GM23338 (cell line): ENCODE results near the gene PIAS4. TPM values are rescaled to one million over a fixed set of nuclear protein-coding genes. Genes with fewer than 3 reads are reported as not detected.

Experiments
- ATAC-seq: fragments of 200-7000 bp; cut with Tn5 transposase; 3 replicates; pipeline ENCODE4 v1.9.1; 2020
- DNase-seq: peaks from one replicate; pipeline ENCODE4 v3.0.0-alpha.2; 2015; ENCODE audit warnings: low spot score
- H2AFZ ChIP-seq: fragments of 200-600 bp; sonication (generic); 2 replicates; pipeline ENCODE4 v1.8.0; 2016; ENCODE audit warnings: antibody characterized with exemption, mild to moderate bottlenecking, moderate library complexity
- H3F3A ChIP-seq: fragments of 200-600 bp; sonication (generic); replicated peaks from 2 replicates; pipeline ENCODE4 v1.8.0; 2017; ENCODE audit warnings: antibody characterized with exemption, mixed run types, low read depth
- H3K27ac ChIP-seq: fragments of 200-600 bp; sonication (generic); 2 replicates; pipeline ENCODE4 v1.6.1; 2016; ENCODE audit warnings: low read depth
- H3K27me3 ChIP-seq: fragments of 200-600 bp; sonication (generic); 2 replicates; pipeline ENCODE4 v1.8.0; 2016; ENCODE audit warnings: mild to moderate bottlenecking, mixed run types, moderate library complexity; ENCODE audit not compliant: insufficient read depth
- H3K36me3 ChIP-seq: fragments of 200-600 bp; sonication (generic); 2 replicates; pipeline ENCODE4 v1.8.0; 2016; ENCODE audit warnings: mild to moderate bottlenecking; ENCODE audit not compliant: insufficient read depth
- H3K4me1 ChIP-seq: fragments of 200-600 bp; sonication (generic); 2 replicates; pipeline ENCODE4 v1.8.0; 2016; ENCODE audit warnings: mild to moderate bottlenecking, moderate library complexity; ENCODE audit not compliant: insufficient read depth
- H3K4me2 ChIP-seq: fragments of 200-600 bp; sonication (generic); 2 replicates; pipeline ENCODE4 v1.7.1; 2017; ENCODE audit warnings: mixed run types
- H3K4me3 ChIP-seq: fragments of 200-600 bp; sonication (generic); 2 replicates; pipeline ENCODE4 v1.6.1; 2016; ENCODE audit warnings: mixed run types
- H3K79me2 ChIP-seq: fragments of 200-600 bp; sonication (generic); replicated peaks from 2 replicates; pipeline ENCODE4 v1.8.0; 2017; ENCODE audit warnings: mild to moderate bottlenecking; ENCODE audit not compliant: insufficient read depth
- H3K9me2 ChIP-seq: fragments of 200-600 bp; sonication (generic); 2 replicates; pipeline ENCODE4 v1.8.0; 2017; ENCODE audit not compliant: insufficient read depth
- H4K20me1 ChIP-seq: fragments of 200-600 bp; sonication (generic); replicated peaks from 2 replicates; pipeline ENCODE4 v1.8.0; 2017; ENCODE audit warnings: mild to moderate bottlenecking; ENCODE audit not compliant: insufficient read depth
- H3K27ac Mint-ChIP-seq: 2 replicates; pipeline ENCODE4 v1.8.0; 2020; ENCODE audit warnings: inconsistent platforms, mild to moderate bottlenecking, moderate library complexity, mixed read lengths
- H3K27me3 Mint-ChIP-seq: 3 replicates; pipeline ENCODE4 v1.8.0; 2022; ENCODE audit warnings: low read depth, mild to moderate bottlenecking, moderate library complexity, mixed read lengths, inconsistent platforms; ENCODE audit not compliant: insufficient read depth, poor library complexity
- H3K36me3 Mint-ChIP-seq: 3 replicates; pipeline ENCODE4 v1.8.0; 2021; ENCODE audit warnings: low read depth, mild to moderate bottlenecking, inconsistent platforms, moderate library complexity, mixed read lengths
- H3K4me1 Mint-ChIP-seq: 3 replicates; pipeline ENCODE4 v1.8.0; 2020; ENCODE audit warnings: mild to moderate bottlenecking, inconsistent platforms, mixed read lengths
- H3K4me3 Mint-ChIP-seq: 3 replicates; pipeline ENCODE4 v1.8.0; 2021; ENCODE audit warnings: moderate library complexity, mild to moderate bottlenecking, inconsistent platforms, mixed read lengths
- H3K9me3 Mint-ChIP-seq: 3 replicates; pipeline ENCODE4 v1.8.0; 2020; ENCODE audit warnings: moderate library complexity, mild to moderate bottlenecking, inconsistent platforms, mixed read lengths
- CREB1 ChIP-seq: fragments of 250-450 bp; sonication (Bioruptor Pico); IDR thresholded peaks from 2 replicates; pipeline ENCODE4 v1.5.0; 2020; ENCODE audit warnings: low read depth, mild to moderate bottlenecking, moderate library complexity
- CTCF ChIP-seq, 2 experiments: fragments of 200-600 bp in 1 of 2; sonication (generic) in 1 of 2; conservative IDR thresholded peaks; 2 replicates each; pipeline versions ENCODE4 v1.5.1 to v1.6.1; 2016 to 2017; ENCODE audit warnings: antibody characterized with exemption in 2 of 2, low read depth in 2 of 2, mild to moderate bottlenecking in 2 of 2, moderate library complexity in 1 of 2
- EZH2 ChIP-seq: fragments of 200-600 bp; sonication (generic); IDR thresholded peaks from one replicate; pipeline ENCODE4 v1.8.0; 2017; ENCODE audit warnings: antibody characterized with exemption, mild to moderate bottlenecking, low read depth; ENCODE audit not compliant: unreplicated experiment
- EZH2phosphoT487 ChIP-seq: fragments of 200-600 bp; sonication (generic); IDR thresholded peaks from one replicate; pipeline ENCODE4 v1.8.1; 2018; ENCODE audit warnings: antibody characterized with exemption; ENCODE audit not compliant: unreplicated experiment
- JUNB ChIP-seq: IDR thresholded peaks from one replicate; pipeline ENCODE4 v1.6.1; 2016; ENCODE audit warnings: antibody characterized with exemption; ENCODE audit not compliant: unreplicated experiment
- NANOG ChIP-seq: IDR thresholded peaks from 2 replicates; pipeline ENCODE4 v1.6.1; 2016; ENCODE audit warnings: antibody characterized with exemption, borderline replicate concordance
- POLR2AphosphoS5 ChIP-seq: IDR thresholded peaks from 2 replicates; pipeline ENCODE4 v1.6.1; 2016; ENCODE audit warnings: antibody characterized with exemption, low read depth
- STAT1 ChIP-seq: IDR thresholded peaks from one replicate; pipeline ENCODE4 v1.6.1; 2016; ENCODE audit warnings: antibody characterized with exemption; ENCODE audit not compliant: unreplicated experiment
- ZNF114 ChIP-seq: fragments of 250-450 bp; sonication (Bioruptor Pico); IDR thresholded peaks from 2 replicates; pipeline ENCODE4 v1.5.0; 2020; ENCODE audit warnings: mild to moderate bottlenecking, moderate library complexity
- ZNF331 ChIP-seq: fragments of 250-450 bp; sonication (Bioruptor Pico); IDR thresholded peaks from 2 replicates; pipeline ENCODE4 v1.5.0; 2020; ENCODE audit warnings: low read depth, mild to moderate bottlenecking, moderate library complexity
- ZNF462 ChIP-seq: fragments of 250-450 bp; sonication (Bioruptor Pico); IDR thresholded peaks from 2 replicates; pipeline ENCODE4 v1.5.0; 2020; ENCODE audit warnings: mild to moderate bottlenecking, moderate library complexity
- polyA plus RNA-seq: library from polyadenylated mRNA; unstranded; fragments of >200 nt; fragmentation: Nextera tagmentation; extraction: Ambion mirVana; gene quantifications from 2 replicates; pipeline ENCODE4 v1.2.1, GENCODE V29; 2016
- total RNA-seq: library from RNA; depleted of rRNA; stranded (reverse); fragments of >200 nt; shearing (Covaris generic); gene quantifications from 2 replicates; pipeline ENCODE4 v1.2.3, GENCODE V29; 2014

Gene PIAS4
- total and polyA plus RNA-seq, 2 experiments from 2014 or later, result 17.0 to 48.4 TPM

GRCh38 chr19:4042064-4042730, 34.7 kb downstream of the PIAS4 start (continued):
- TF ChIP-seq ZNF462 (CRISPR knock-in tag) (no peak), EZH2phosphoT487 (no peak), JUNB (no peak), EZH2 (no peak), ZNF114 (CRISPR knock-in tag) (no peak), NANOG (no peak), CREB1 (CRISPR knock-in tag) (no peak), ZNF331 (CRISPR knock-in tag) (no peak), STAT1 (no peak)

GRCh38 chr19:4042731-4043082, 35.2 kb downstream of the PIAS4 start:
- H3K4me1 Mint-ChIP-seq, result peaks cover 9% of the 10 kb centered on the region
- Histone ChIP-seq H3K79me2 (no peaks in the 10 kb centered on the region; the same call in 1 of the 2 replicates), H3K4me2 (no peak overlapping the region), H4K20me1 (peaks cover 12% of the 10 kb centered on the region), H3K9me2 (no peaks in the 10 kb centered on the region), H3K36me3 (no peaks in the 10 kb centered on the region), H3K4me3 (no peak overlapping the region), H2AFZ (no peak overlapping the region), H3K27me3 (no peaks in the 10 kb centered on the region), H3F3A (0 out of 2 replicates have a peak, but pooled peaks cover 10% of the 10 kb centered on the region), H3K27ac (no peak overlapping the region), H3K4me1 (peaks cover 14% of the 10 kb centered on the region)
- no peak overlapping the region for H3K27ac Mint-ChIP-seq
- H3K27me3 Mint-ChIP-seq, result peaks cover 16% of the 10 kb centered on the region
- no peak overlapping the region for H3K4me3 Mint-ChIP-seq
- DNase-seq (no peak), ATAC-seq (peak; percentile 11; the same call in 2 of the 3 replicates)
- TF ChIP-seq STAT1, result no peak
- TF ChIP-seq ZNF114 (CRISPR knock-in tag), result no peak
- no peak for TF ChIP-seq CTCF (conservative IDR thresholded peaks at IDR 0.05; ENCODE audit: low read depth in 2 of 2)
- TF ChIP-seq POLR2AphosphoS5, result peak; percentile 26; the same call in 1 of the 2 replicates
- H3K9me3 Mint-ChIP-seq, result no peaks in the 10 kb centered on the region; the same call in 2 of the 3 replicates
- H3K36me3 Mint-ChIP-seq, result peaks cover 16% of the 10 kb centered on the region
